ENCODE results near the gene BCL6B.

Gene BCL6B

DNA sequence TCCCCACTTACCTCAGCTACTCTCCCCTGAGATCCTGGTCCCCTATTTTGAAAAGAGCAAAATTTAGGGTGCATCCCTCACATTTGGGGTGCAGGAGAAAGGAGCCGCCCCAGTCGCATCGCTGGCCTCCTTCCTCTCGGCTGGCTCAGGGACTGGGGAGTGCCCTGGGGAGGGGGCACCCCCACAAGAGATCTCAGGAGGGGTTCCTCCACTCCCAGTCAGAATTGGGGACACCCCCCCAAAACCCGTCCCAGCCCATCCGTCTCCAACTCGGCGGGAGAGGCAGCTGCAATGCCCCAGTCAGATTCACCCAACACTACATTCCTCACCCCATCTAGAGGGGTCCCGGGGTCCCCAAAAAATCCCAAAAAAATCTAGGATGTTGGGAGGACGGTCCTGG is 3.5 kb upstream of the BCL6B start:
- Histone ChIP-seq H2AFZ (ENCODE audit: low read length) (no peak overlapping the region), H3K36me3 (ENCODE audit: insufficient read depth, low read length) (no peaks in the 10 kb centered on the region), H3K4me2 (ENCODE audit: low read depth, low read length, poor library complexity, severe bottlenecking) (no peak overlapping the region), H4K20me1 (ENCODE audit: insufficient read depth, low read length, poor library complexity, severe bottlenecking) (no peaks in the 10 kb centered on the region), H3K4me3 (ENCODE audit: low read length, poor library complexity, severe bottlenecking) (no peak overlapping the region), H3K9me3 (ENCODE audit: insufficient read depth, low read depth, low read length) (no peaks in the 10 kb centered on the region), H3F3A (ENCODE audit: low read depth) (peaks cover 2% of the 10 kb centered on the region; the same call in 1 of the 2 replicates), H3K9ac (ENCODE audit: low read depth, low read length, poor library complexity, severe bottlenecking) (no peak overlapping the region), H3K27me3 (ENCODE audit: insufficient read depth, low read length, poor library complexity, severe bottlenecking) (no peaks in the 10 kb centered on the region), H3K9me2 (replicated peaks; ENCODE audit: low read depth, low read length) (no peaks in the 10 kb centered on the region), H3K79me2 (ENCODE audit: insufficient read depth, low read length) (peaks cover 13% of the 10 kb centered on the region), H3K4me1 (ENCODE audit: insufficient read depth, low read length, poor library complexity, severe bottlenecking) (peaks cover 37% of the 10 kb centered on the region)
- TF ChIP-seq, protein P1, sequence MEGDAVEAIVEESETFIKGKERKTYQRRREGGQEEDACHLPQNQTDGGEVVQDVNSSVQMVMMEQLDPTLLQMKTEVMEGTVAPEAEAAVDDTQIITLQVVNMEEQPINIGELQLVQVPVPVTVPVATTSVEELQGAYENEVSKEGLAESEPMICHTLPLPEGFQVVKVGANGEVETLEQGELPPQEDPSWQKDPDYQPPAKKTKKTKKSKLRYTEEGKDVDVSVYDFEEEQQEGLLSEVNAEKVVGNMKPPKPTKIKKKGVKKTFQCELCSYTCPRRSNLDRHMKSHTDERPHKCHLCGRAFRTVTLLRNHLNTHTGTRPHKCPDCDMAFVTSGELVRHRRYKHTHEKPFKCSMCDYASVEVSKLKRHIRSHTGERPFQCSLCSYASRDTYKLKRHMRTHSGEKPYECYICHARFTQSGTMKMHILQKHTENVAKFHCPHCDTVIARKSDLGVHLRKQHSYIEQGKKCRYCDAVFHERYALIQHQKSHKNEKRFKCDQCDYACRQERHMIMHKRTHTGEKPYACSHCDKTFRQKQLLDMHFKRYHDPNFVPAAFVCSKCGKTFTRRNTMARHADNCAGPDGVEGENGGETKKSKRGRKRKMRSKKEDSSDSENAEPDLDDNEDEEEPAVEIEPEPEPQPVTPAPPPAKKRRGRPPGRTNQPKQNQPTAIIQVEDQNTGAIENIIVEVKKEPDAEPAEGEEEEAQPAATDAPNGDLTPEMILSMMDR (conservative IDR thresholded peaks at IDR 0.05; ENCODE audit: low read length) = no peak
- no peak for TF ChIP-seq EZH2phosphoT487 (IDR thresholded peaks at IDR 0.05; ENCODE audit: borderline replicate concordance)

DNA sequence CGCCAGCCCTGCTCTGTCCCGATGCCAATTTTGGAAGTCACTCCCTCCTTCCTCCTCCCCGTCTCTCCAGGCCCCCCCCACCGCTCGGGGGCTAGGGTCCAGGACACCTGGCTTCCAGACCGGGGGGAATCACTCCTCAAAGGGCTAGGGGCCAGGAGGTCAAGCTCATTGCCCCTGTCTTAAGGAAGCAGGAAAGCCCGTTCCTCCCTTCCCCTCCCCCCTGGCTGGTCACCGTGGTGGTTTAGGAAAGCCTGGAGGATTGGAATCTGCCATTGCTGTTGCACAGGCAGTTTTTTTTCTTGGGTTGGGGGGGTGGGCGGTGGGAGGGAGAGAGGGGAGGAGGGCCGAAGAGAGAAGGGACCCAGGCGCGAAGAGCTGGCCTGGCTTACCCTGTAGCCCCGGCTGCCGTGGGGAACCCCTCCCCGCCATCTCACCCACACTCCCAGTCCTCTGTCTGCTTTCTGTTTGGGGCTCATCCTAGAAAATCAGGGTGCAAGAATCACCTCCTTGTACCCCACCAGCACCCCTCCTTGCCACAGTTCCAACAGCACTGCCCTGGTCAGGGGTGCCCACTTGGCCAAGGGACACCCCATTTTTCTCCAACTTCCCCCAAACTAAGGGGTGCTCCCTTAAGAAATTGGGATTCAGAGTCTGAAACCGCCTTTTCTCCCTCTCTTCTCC is 2.9 kb upstream of the BCL6B start:
- Histone ChIP-seq H3K4me3 (ENCODE audit: low read length, poor library complexity, severe bottlenecking) (no peak overlapping the region), H3K4me2 (ENCODE audit: low read depth, low read length, poor library complexity, severe bottlenecking) (no peak overlapping the region), H3K79me2 (ENCODE audit: insufficient read depth, low read length) (peaks cover 13% of the 10 kb centered on the region), H3K9me3 (ENCODE audit: insufficient read depth, low read depth, low read length) (no peaks in the 10 kb centered on the region), H3F3A (ENCODE audit: low read depth) (peaks cover 1% of the 10 kb centered on the region; the same call in 1 of the 2 replicates), H3K9me2 (replicated peaks; ENCODE audit: low read depth, low read length) (no peaks in the 10 kb centered on the region), H3K36me3 (ENCODE audit: insufficient read depth, low read length) (no peaks in the 10 kb centered on the region), H3K27me3 (ENCODE audit: insufficient read depth, low read length, poor library complexity, severe bottlenecking) (no peaks in the 10 kb centered on the region), H3K4me1 (ENCODE audit: insufficient read depth, low read length, poor library complexity, severe bottlenecking) (peaks cover 37% of the 10 kb centered on the region), H3K9ac (ENCODE audit: low read depth, low read length, poor library complexity, severe bottlenecking) (no peak overlapping the region), H4K20me1 (ENCODE audit: insufficient read depth, low read length, poor library complexity, severe bottlenecking) (no peaks in the 10 kb centered on the region), H2AFZ (ENCODE audit: low read length) (no peak overlapping the region)
- TF ChIP-seq, protein P1 (conservative IDR thresholded peaks at IDR 0.05; ENCODE audit: low read length) = no peak
- no peak for TF ChIP-seq EZH2phosphoT487 (IDR thresholded peaks at IDR 0.05; ENCODE audit: borderline replicate concordance)

DNA sequence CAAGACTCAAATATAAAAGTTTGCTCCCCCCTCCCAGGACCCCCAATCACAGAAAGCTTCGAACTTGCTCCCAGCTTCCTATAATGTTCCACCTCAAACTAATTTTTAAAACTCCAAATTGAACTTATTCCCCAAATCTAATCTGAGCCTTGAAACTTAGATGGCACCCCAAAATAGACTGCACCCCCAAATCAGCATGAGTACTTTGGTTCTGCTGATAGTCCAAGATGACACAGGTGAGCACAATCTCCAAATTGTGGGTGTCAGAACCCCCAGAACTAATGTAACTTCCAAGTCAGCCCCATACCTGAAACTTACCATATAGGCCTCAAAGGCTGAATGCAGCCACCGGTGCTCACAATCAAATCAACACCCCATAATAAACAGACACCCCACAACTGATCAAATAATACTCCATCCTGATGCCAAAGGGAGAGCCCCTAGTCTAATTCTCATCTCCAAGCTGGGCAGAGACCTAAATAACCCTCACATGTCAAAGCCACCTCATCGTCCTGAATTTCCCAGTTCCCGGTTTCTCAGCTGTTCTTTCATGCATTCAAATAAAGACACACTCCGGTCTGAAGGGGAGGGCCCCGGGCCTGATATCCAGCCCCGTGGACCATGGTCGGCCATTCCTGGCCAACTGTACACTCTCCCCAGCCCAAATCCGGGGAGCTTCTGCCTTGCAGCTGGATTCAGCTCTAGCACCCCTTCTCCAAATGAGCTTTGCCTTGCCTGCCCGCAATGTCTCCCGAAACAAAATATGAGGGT is 1.8 kb upstream of the BCL6B start:
- H3K36me3 ChIP-seq (ENCODE audit: insufficient read depth, low read length) = no peaks in the 10 kb centered on the region
- peak overlapping the region; percentile 60 for H3K4me2 ChIP-seq (ENCODE audit: low read depth, low read length, poor library complexity, severe bottlenecking)
- no peak for TF ChIP-seq EZH2phosphoT487 (IDR thresholded peaks at IDR 0.05; ENCODE audit: borderline replicate concordance)
- TF ChIP-seq, protein P1 (conservative IDR thresholded peaks at IDR 0.05; ENCODE audit: low read length) = no peak
- H3K9ac ChIP-seq (ENCODE audit: low read depth, low read length, poor library complexity, severe bottlenecking) = peak overlapping the region; percentile 26
- peaks cover 3% of the 10 kb centered on the region; the same call in 1 of the 2 replicates for H3K79me2 ChIP-seq (ENCODE audit: insufficient read depth, low read length)
- H3K9me2 ChIP-seq (replicated peaks; ENCODE audit: low read depth, low read length) = no peaks in the 10 kb centered on the region
- no peaks in the 10 kb centered on the region for H3F3A ChIP-seq (ENCODE audit: low read depth)
- H3K9me3 ChIP-seq (ENCODE audit: insufficient read depth, low read depth, low read length) = no peaks in the 10 kb centered on the region
- H3K4me3 ChIP-seq (ENCODE audit: low read length, poor library complexity, severe bottlenecking) = no peak overlapping the region
- no peaks in the 10 kb centered on the region for H3K27me3 ChIP-seq (ENCODE audit: insufficient read depth, low read length, poor library complexity, severe bottlenecking)
- H2AFZ ChIP-seq (ENCODE audit: low read length) = peak overlapping the region; percentile 88; the same call in 1 of the 2 replicates
- H4K20me1 ChIP-seq (ENCODE audit: insufficient read depth, low read length, poor library complexity, severe bottlenecking) = no peaks in the 10 kb centered on the region
- peaks cover 26% of the 10 kb centered on the region for H3K4me1 ChIP-seq (ENCODE audit: insufficient read depth, low read length, poor library complexity, severe bottlenecking)
